ENCODE measurements around the gene TTC23.

GRCh38 chr15:99232740-99233139, 16.6 kb downstream of the TTC23 start:
- TF ChIP-seq, protein P1, sequence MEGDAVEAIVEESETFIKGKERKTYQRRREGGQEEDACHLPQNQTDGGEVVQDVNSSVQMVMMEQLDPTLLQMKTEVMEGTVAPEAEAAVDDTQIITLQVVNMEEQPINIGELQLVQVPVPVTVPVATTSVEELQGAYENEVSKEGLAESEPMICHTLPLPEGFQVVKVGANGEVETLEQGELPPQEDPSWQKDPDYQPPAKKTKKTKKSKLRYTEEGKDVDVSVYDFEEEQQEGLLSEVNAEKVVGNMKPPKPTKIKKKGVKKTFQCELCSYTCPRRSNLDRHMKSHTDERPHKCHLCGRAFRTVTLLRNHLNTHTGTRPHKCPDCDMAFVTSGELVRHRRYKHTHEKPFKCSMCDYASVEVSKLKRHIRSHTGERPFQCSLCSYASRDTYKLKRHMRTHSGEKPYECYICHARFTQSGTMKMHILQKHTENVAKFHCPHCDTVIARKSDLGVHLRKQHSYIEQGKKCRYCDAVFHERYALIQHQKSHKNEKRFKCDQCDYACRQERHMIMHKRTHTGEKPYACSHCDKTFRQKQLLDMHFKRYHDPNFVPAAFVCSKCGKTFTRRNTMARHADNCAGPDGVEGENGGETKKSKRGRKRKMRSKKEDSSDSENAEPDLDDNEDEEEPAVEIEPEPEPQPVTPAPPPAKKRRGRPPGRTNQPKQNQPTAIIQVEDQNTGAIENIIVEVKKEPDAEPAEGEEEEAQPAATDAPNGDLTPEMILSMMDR (conservative IDR thresholded peaks at IDR 0.05; ENCODE audit: low read depth, low read length) = no peak
- TF ChIP-seq EZH2 (IDR thresholded peaks at IDR 0.05; ENCODE audit: borderline replicate concordance, low read depth, low read length, poor library complexity, severe bottlenecking) = no peak
